ENCODE results near the gene PNPLA5.

The PNPLA5 gene

GRCh38 chr22:43867839-43868635 lies 23.8 kb downstream of the PNPLA5 start:
- H3K4me2 ChIP-seq (ENCODE audit: low read length) = no peak overlapping the region
- H4K20me1 ChIP-seq (ENCODE audit: insufficient read depth, low read length) = 0 out of 2 replicates have a peak, but pooled peaks cover 2% of the 10 kb centered on the region
- TF ChIP-seq CTCF (IDR thresholded peaks at IDR 0.05; ENCODE audit: low read depth, low read length) = no peak
- no peak for TF ChIP-seq EZH2phosphoT487 (IDR thresholded peaks at IDR 0.05; ENCODE audit: low read depth)
- H3K27me3 ChIP-seq (ENCODE audit: low read depth, low read length) = peaks cover 8% of the 10 kb centered on the region; the same call in 1 of the 2 replicates
- no peaks in the 10 kb centered on the region for H3K4me1 ChIP-seq (ENCODE audit: low read length)
- H3K9ac ChIP-seq (ENCODE audit: low read length) = no peak overlapping the region
- no peaks in the 10 kb centered on the region for H3K79me2 ChIP-seq (ENCODE audit: low read length)
- no peaks in the 10 kb centered on the region for H3K9me3 ChIP-seq (ENCODE audit: insufficient read depth, low read length)
- H3K4me3 ChIP-seq (ENCODE audit: low read length) = no peak overlapping the region
- no peak overlapping the region for H2AFZ ChIP-seq (ENCODE audit: low read depth, low read length)
- H3K27ac ChIP-seq (ENCODE audit: low read length) = no peak overlapping the region
- H3K36me3 ChIP-seq (replicated peaks; ENCODE audit: low read depth, low read length) = no peaks in the 10 kb centered on the region

GRCh38 chr22:43862882-43863202 lies 29.0 kb downstream of the PNPLA5 start:
- Histone ChIP-seq H3K79me2 (ENCODE audit: low read length) (no peaks in the 10 kb centered on the region), H3K9me3 (ENCODE audit: insufficient read depth, low read length) (no peaks in the 10 kb centered on the region), H3K27ac (ENCODE audit: low read length) (no peak overlapping the region), H3K4me1 (ENCODE audit: low read length) (no peaks in the 10 kb centered on the region), H3K27me3 (ENCODE audit: low read depth, low read length) (peaks cover 11% of the 10 kb centered on the region), H4K20me1 (ENCODE audit: insufficient read depth, low read length) (peaks cover 2% of the 10 kb centered on the region; the same call in 1 of the 2 replicates), H3K9ac (ENCODE audit: low read length) (no peak overlapping the region), H3K36me3 (replicated peaks; ENCODE audit: low read depth, low read length) (no peaks in the 10 kb centered on the region), H3K4me3 (ENCODE audit: low read length) (no peak overlapping the region), H3K4me2 (ENCODE audit: low read length) (no peak overlapping the region), H2AFZ (ENCODE audit: low read depth, low read length) (no peak overlapping the region)
- TF ChIP-seq EZH2phosphoT487 (IDR thresholded peaks at IDR 0.05; ENCODE audit: low read depth) (no peak), CTCF (IDR thresholded peaks at IDR 0.05; ENCODE audit: low read depth, low read length) (no peak)

- Histone ChIP-seq H3K4me2 (ENCODE audit: low read length) (no peak within 1 kb of the TSS), H4K20me1 (ENCODE audit: insufficient read depth, low read length) (no peaks in the 10 kb centered on the region; the same call in 1 of the 2 replicates), H2AFZ (ENCODE audit: low read depth, low read length) (no peak within 1 kb of the TSS), H3K9ac (ENCODE audit: low read length) (no peak within 1 kb of the TSS), H3K4me3 (ENCODE audit: low read length) (no peak within 1 kb of the TSS), H3K9me3 (ENCODE audit: insufficient read depth, low read length) (no peaks in the 10 kb centered on the region), H3K27me3 (ENCODE audit: low read depth, low read length) (peaks cover 15% of the 10 kb centered on the region), H3K4me1 (ENCODE audit: low read length) (no peaks in the 10 kb centered on the region), H3K27ac (ENCODE audit: low read length) (no peak within 1 kb of the TSS), H3K36me3 (replicated peaks; ENCODE audit: low read depth, low read length) (no peaks in the 10 kb centered on the region), H3K79me2 (ENCODE audit: low read length) (no peaks in the 10 kb centered on the region)
- TF ChIP-seq CTCF (IDR thresholded peaks at IDR 0.05; ENCODE audit: low read depth, low read length) (no peak), EZH2phosphoT487 (IDR thresholded peaks at IDR 0.05; ENCODE audit: low read depth) (no peak)
Measured at GRCh38 chr22:43862074-43862881, 29.5 kb downstream of the PNPLA5 start, which contains the start of gene SULT4A1. TSS of gene SULT4A1 (minus strand) at chr22:43862513. CDS start at chr22:43862382, 131 bp downstream.

- H3K4me3 ChIP-seq (ENCODE audit: low read length) = no peak overlapping the region
- H3K27ac ChIP-seq (ENCODE audit: low read length) = no peak overlapping the region
- no peaks in the 10 kb centered on the region for H3K36me3 ChIP-seq (replicated peaks; ENCODE audit: low read depth, low read length)
- no peak overlapping the region for H3K4me2 ChIP-seq (ENCODE audit: low read length)
- H4K20me1 ChIP-seq (ENCODE audit: insufficient read depth, low read length) = no peaks in the 10 kb centered on the region; the same call in 1 of the 2 replicates
- H3K9ac ChIP-seq (ENCODE audit: low read length) = no peak overlapping the region
- no peaks in the 10 kb centered on the region for H3K9me3 ChIP-seq (ENCODE audit: insufficient read depth, low read length)
- H3K27me3 ChIP-seq (ENCODE audit: low read depth, low read length) = peaks cover 20% of the 10 kb centered on the region
- TF ChIP-seq EZH2phosphoT487 (IDR thresholded peaks at IDR 0.05; ENCODE audit: low read depth) (no peak), CTCF (IDR thresholded peaks at IDR 0.05; ENCODE audit: low read depth, low read length) (no peak)
- H2AFZ ChIP-seq (ENCODE audit: low read depth, low read length) = no peak overlapping the region
- no peaks in the 10 kb centered on the region for H3K79me2 ChIP-seq (ENCODE audit: low read length)
- H3K4me1 ChIP-seq (ENCODE audit: low read length) = no peaks in the 10 kb centered on the region
Measured at GRCh38 chr22:43861529-43861928, 30.3 kb downstream of the PNPLA5 start.
